Activated T-helper 1 cell treated with anti-CD3 and anti-CD28 coated beads, Interleukin-12 subunit alpha, Interleukin-12 subunit beta, Interleukin-2, Interleukin-4 antibody, amounts not matched to agents 30 ng/mL and 10 ng/mL and 1 ng/mL, durations not matched to agents 14 hours and 24 hours and 36 hours (primary cell): ENCODE measurements around the gene ADRB1. TPM values are rescaled to one million over a fixed set of nuclear protein-coding genes. Genes with fewer than 3 reads are reported as not detected.
A peak's percentile ranks its signal among the peaks of the same experiment; 100 is the strongest.

Source experiments
- DNase-seq: peaks from one replicate; pipeline ENCODE4 v3.0.0; 2021; ENCODE audit warnings: low spot score
- H3K27ac Mint-ChIP-seq: one replicate; pipeline ENCODE4 v1.8.0; 2021; ENCODE audit warnings: mild to moderate bottlenecking, mixed read lengths
- H3K27me3 Mint-ChIP-seq: one replicate; pipeline ENCODE4 v1.8.0; 2022; ENCODE audit warnings: mild to moderate bottlenecking, moderate library complexity, mixed read lengths; ENCODE audit not compliant: insufficient read depth
- H3K36me3 Mint-ChIP-seq: one replicate; pipeline ENCODE4 v1.8.0; 2021; ENCODE audit warnings: low read depth, mixed read lengths
- H3K4me1 Mint-ChIP-seq: one replicate; pipeline ENCODE4 v1.8.0; 2021; ENCODE audit warnings: low read depth, mixed read lengths
- H3K4me3 Mint-ChIP-seq: one replicate; pipeline ENCODE4 v1.8.0; 2021; ENCODE audit warnings: mild to moderate bottlenecking, moderate library complexity, mixed read lengths
- H3K9me3 Mint-ChIP-seq: one replicate; pipeline ENCODE4 v1.8.0; 2021; ENCODE audit warnings: mixed read lengths
- intact Hi-C: fragments of 100-400 bp; cut with micrococcal nuclease; formaldehyde crosslinking; loops from one replicate; pipeline ENCODE4 v1.15.1; 2024
- total RNA-seq: library from RNA; stranded (reverse); gene quantifications from 2 replicates; pipeline ENCODE4 v1.2.3, GENCODE V29; 2022

Gene ADRB1
- total RNA-seq, 1 donor from 2014 or later: not detected

- no peak overlapping the region for H3K4me3 Mint-ChIP-seq
- H3K4me1 Mint-ChIP-seq: peaks cover 21% of the 10 kb centered on the region
- no peak for DNase-seq
- intact Hi-C loops: no loop called here
- H3K27ac Mint-ChIP-seq: no peak overlapping the region
- peaks cover under 1% of the 10 kb centered on the region for H3K36me3 Mint-ChIP-seq
- peaks cover 56% of the 10 kb centered on the region for H3K27me3 Mint-ChIP-seq
- H3K9me3 Mint-ChIP-seq: no peaks in the 10 kb centered on the region
These were observed 13.5 kb upstream of the ADRB1 start for GRCh38 chr10:114030140-114030539.

- Mint-ChIP-seq H3K4me1 (peaks cover 13% of the 10 kb centered on the region), H3K4me3 (no peak overlapping the region), H3K27ac (no peak overlapping the region), H3K9me3 (no peaks in the 10 kb centered on the region), H3K27me3 (peaks cover 63% of the 10 kb centered on the region), H3K36me3 (no peaks in the 10 kb centered on the region)
- no peak for DNase-seq
- intact Hi-C loops: no loop called here
These were observed 12.3 kb upstream of the ADRB1 start for GRCh38 chr10:114031073-114031972.

GRCh38 chr10:114033566-114033965 is 10.1 kb upstream of the ADRB1 start:
- H3K27me3 Mint-ChIP-seq: peaks cover 78% of the 10 kb centered on the region
- no peaks in the 10 kb centered on the region for H3K9me3 Mint-ChIP-seq
- H3K27ac Mint-ChIP-seq: no peak overlapping the region
- H3K4me1 Mint-ChIP-seq: peaks cover 7% of the 10 kb centered on the region
- H3K4me3 Mint-ChIP-seq: no peak overlapping the region
- DNase-seq: no peak
- H3K36me3 Mint-ChIP-seq: no peaks in the 10 kb centered on the region
- intact Hi-C loops: no loop called here

- Mint-ChIP-seq H3K36me3 (no peaks in the 10 kb centered on the region), H3K27ac (no peak overlapping the region), H3K4me3 (no peak overlapping the region), H3K4me1 (no peaks in the 10 kb centered on the region), H3K27me3 (peaks cover 76% of the 10 kb centered on the region), H3K9me3 (no peaks in the 10 kb centered on the region)
- DNase-seq: no peak
- intact Hi-C loops: no loop called here
These were observed 8.6 kb upstream of the ADRB1 start for GRCh38 chr10:114034923-114035645.

GRCh38 chr10:114035791-114036190 is 7.9 kb upstream of the ADRB1 start:
- DNase-seq: no peak
- H3K27me3 Mint-ChIP-seq: peaks cover 79% of the 10 kb centered on the region
- intact Hi-C loops: no loop called here

DNA sequence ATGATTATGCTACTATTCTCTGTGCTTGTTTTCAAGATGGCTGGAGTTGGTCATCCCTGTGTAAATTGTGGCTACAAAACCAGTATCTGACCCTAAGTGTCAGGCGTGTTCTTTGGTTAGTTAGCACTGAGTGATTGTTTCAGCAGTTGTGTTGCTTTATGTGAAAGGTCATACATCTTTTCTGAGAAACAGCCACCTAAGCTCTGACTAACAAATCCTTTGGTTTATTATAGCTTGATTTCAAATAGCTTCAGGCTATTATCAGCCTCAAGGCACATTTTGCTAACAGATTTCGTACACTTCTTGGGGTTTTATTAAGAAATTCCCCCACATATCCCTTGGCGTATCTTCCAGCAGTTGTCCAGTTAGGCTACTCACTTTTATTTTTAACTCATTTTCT is 4.8 kb upstream of the ADRB1 start:
- Mint-ChIP-seq H3K4me3 (no peak overlapping the region), H3K9me3 (no peaks in the 10 kb centered on the region), H3K36me3 (no peaks in the 10 kb centered on the region), H3K4me1 (peaks cover 8% of the 10 kb centered on the region), H3K27ac (no peak overlapping the region), H3K27me3 (peaks cover 78% of the 10 kb centered on the region)
- intact Hi-C loops: no loop called here
- no peak for DNase-seq

More at GRCh38 chr10:114035791-114036190, 7.9 kb upstream of the ADRB1 start:
- H3K36me3 Mint-ChIP-seq: no peaks in the 10 kb centered on the region
- no peak overlapping the region for H3K4me3 Mint-ChIP-seq
- H3K9me3 Mint-ChIP-seq: no peaks in the 10 kb centered on the region
- H3K4me1 Mint-ChIP-seq: no peaks in the 10 kb centered on the region
- no peak overlapping the region for H3K27ac Mint-ChIP-seq

GRCh38 chr10:114041166-114041565 is 2.5 kb upstream of the ADRB1 start:
- Mint-ChIP-seq H3K9me3 (no peaks in the 10 kb centered on the region), H3K4me1 (peaks cover 8% of the 10 kb centered on the region), H3K27me3 (peaks cover 77% of the 10 kb centered on the region), H3K27ac (no peak overlapping the region), H3K36me3 (no peaks in the 10 kb centered on the region), H3K4me3 (no peak overlapping the region)
- no peak for DNase-seq
- intact Hi-C loops: loop anchor here (5.0 kb wide), 1 partner anchor 79 kb away; no protein-coding TSS in a partner anchor

DNA sequence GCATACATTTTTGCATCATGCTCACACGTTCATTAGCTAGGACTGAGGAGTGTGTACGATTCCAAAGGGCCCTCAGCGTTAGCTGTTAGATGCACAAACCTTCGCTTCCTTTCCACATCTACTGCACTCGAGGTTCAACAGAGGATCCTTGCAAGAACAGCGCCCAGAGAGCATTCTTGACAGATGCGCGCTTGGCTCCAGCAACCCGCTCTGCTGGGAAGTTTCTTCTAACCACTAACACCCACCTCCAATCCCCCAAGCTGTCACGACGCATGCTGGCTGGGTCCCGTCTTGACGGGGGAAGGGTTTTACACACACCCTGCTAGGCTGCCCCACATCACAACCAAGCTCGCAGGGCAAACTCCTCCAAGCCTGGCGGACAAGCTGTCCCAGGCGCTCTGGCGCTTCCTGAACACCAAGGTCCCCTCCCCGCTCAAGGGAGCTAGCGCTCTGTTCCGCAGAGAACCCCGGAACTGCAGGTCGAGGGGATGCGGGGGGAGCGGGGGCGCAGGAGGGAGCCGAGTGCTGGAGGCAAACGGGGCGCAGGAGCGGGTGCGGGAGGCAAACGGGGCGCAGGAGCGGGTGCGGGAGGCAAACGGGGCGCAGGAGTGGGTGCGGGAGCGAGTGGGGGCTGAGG is 653 bp upstream of the ADRB1 start:
- peaks cover 8% of the 10 kb centered on the region for H3K4me1 Mint-ChIP-seq
- no peak for DNase-seq
- H3K27ac Mint-ChIP-seq: no peak overlapping the region
- intact Hi-C loops: loop anchor here (2.0 to 5.0 kb wide), 2 partner anchors 81 to 188 kb away; partner anchors contain the start of genes DCLRE1A and NHLRC2
- peaks cover 82% of the 10 kb centered on the region for H3K27me3 Mint-ChIP-seq
- no peaks in the 10 kb centered on the region for H3K36me3 Mint-ChIP-seq
- peak overlapping the region; percentile 67 for H3K4me3 Mint-ChIP-seq
- H3K9me3 Mint-ChIP-seq: no peaks in the 10 kb centered on the region

DNA sequence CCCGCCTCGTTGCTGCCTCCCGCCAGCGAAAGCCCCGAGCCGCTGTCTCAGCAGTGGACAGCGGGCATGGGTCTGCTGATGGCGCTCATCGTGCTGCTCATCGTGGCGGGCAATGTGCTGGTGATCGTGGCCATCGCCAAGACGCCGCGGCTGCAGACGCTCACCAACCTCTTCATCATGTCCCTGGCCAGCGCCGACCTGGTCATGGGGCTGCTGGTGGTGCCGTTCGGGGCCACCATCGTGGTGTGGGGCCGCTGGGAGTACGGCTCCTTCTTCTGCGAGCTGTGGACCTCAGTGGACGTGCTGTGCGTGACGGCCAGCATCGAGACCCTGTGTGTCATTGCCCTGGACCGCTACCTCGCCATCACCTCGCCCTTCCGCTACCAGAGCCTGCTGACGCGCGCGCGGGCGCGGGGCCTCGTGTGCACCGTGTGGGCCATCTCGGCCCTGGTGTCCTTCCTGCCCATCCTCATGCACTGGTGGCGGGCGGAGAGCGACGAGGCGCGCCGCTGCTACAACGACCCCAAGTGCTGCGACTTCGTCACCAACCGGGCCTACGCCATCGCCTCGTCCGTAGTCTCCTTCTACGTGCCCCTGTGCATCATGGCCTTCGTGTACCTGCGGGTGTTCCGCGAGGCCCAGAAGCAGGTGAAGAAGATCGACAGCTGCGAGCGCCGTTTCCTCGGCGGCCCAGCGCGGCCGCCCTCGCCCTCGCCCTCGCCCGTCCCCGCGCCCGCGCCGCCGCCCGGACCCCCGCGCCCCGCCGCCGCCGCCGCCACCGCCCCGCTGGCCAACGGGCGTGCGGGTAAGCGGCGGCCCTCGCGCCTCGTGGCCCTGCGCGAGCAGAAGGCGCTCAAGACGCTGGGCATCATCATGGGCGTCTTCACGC is 825 bp downstream of the ADRB1 start:
- DNase-seq: no peak
- Mint-ChIP-seq H3K36me3 (no peaks in the 10 kb centered on the region), H3K27me3 (peaks cover 80% of the 10 kb centered on the region), H3K9me3 (no peaks in the 10 kb centered on the region), H3K4me1 (peaks cover 8% of the 10 kb centered on the region), H3K4me3 (peak overlapping the region; percentile 59), H3K27ac (no peak overlapping the region)
- intact Hi-C loops: loop anchor here (5.0 kb wide), 1 partner anchor 82 kb away; no protein-coding TSS in a partner anchor

GRCh38 chr10:114045136-114046086 is 1.7 kb downstream of the ADRB1 start:
- no peak for DNase-seq
- H3K4me1 Mint-ChIP-seq: peaks cover 8% of the 10 kb centered on the region
- H3K9me3 Mint-ChIP-seq: no peaks in the 10 kb centered on the region
- intact Hi-C loops: no loop called here
- peak overlapping the region; percentile 40 for H3K27ac Mint-ChIP-seq
- H3K4me3 Mint-ChIP-seq: peak overlapping the region; percentile 74
- H3K27me3 Mint-ChIP-seq: peaks cover 81% of the 10 kb centered on the region
- no peaks in the 10 kb centered on the region for H3K36me3 Mint-ChIP-seq

- no peak overlapping the region for H3K4me3 Mint-ChIP-seq
- intact Hi-C loops: no loop called here
- H3K36me3 Mint-ChIP-seq: no peaks in the 10 kb centered on the region
- peaks cover 79% of the 10 kb centered on the region for H3K27me3 Mint-ChIP-seq
- peaks cover 8% of the 10 kb centered on the region for H3K4me1 Mint-ChIP-seq
- DNase-seq: no peak
- H3K9me3 Mint-ChIP-seq: no peaks in the 10 kb centered on the region
- H3K27ac Mint-ChIP-seq: no peak overlapping the region
These were observed 2.4 kb downstream of the ADRB1 start for GRCh38 chr10:114046087-114046458.
